NCI-H69 (cell line): Measurements from ENCODE around the gene HSH2D.
A peak's percentile ranks its signal among the peaks of the same experiment; 100 is the strongest.
"Not testable (repeated sequence)": the region's sequence is repeated elsewhere in the genome, so short reads cannot be mapped to it uniquely, and the experiment has no call there.

Experiments used
- DNase-seq: peaks from one replicate; lab custom pipeline; 2025; lab: John Stamatoyannopoulos, UW

HSH2D gene

DNA sequence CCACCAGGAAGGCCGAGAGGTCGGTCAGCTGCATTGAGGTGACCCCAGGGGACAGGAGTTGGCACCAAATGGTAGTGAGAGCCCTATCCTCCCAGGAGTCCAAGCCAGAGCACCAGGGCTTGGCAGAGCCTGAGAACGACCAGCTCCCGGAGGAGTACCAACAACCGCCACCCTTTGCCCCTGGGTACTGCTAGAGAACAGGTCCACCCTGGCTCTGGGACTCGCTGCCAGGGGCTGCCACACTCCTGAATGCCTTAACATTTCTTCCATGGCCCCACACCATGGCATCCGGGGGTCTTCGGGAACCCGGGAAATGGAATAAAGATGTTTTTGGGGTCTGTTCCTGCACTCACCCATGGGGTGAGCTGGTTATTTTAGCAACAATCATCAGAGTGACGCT lies 14.1 kb downstream of the HSH2D start:
- no peak for DNase-seq

DNA sequence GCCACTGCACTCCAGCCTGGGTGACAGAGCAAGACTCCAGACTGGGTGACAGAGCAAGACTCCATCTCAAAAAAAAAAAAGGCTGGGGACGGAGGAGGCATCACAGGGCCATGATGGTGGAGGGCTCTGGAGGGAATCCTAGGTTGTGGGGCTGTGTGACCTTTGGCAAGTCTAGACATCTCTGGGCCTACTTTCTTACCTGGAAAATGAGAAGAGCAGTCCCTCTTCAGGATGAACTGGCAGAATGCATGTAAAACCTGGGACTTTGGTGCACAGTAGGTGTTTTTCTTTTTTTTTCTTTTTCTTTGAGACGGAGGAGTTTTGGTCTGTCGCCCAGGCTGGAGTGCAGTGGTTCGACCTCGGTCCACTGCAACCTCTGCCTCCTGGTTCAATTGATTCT lies 16.2 kb downstream of the HSH2D start:
- DNase-seq = no peak

DNA sequence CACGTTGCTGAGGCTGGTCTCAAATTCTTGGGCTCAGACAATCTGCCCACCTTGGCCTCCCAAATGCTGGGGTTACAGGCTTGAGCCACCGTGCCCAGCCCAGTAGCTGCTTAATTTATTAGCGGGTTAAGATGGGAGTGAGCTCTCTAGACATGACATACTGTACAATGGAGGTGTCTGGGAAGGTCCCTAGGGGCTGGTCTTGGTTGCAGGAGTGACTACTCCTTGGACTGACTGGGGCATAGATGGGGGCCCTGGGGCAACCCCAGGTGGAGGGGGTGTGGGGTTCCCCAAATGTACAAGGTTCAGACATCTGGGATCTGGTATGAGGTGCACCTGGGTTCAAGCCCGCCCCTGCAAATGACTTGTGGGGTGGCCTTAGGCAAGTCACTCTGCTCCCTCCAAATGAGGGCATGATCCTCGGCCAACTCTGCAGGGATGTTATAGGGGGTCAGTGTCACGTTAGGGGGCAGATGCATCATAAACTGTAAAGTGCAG lies 17.0 kb downstream of the HSH2D start:
- DNase-seq = no peak

GRCh38 chr19:16160943-16161560 lies 17.6 kb downstream of the HSH2D start:
- DNase-seq = no peak

DNA sequence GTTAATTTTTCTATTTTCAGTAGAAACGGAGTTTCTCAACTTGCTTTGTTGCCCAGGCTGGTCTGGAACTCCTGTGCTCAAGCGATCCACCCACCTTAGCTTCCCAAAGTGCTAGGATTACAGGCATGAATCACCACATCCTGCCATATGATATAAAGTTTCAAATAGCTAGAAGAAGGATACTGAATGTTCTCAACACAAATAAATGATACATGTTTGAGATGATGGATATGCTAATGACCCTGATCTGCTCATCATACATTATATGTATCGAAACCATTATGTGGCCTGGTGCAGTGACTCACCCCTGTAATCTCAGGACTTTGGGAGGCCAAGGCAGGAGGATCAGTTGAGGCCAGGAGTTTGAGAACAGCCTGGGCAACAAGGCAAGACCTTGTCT lies 18.4 kb downstream of the HSH2D start:
- no peak for DNase-seq

- DNase-seq = no peak
Observed at GRCh38 chr19:16164222-16164890, 20.9 kb downstream of the HSH2D start.

- DNase-seq = no peak
Observed at GRCh38 chr19:16166417-16166816, 22.9 kb downstream of the HSH2D start.

DNA sequence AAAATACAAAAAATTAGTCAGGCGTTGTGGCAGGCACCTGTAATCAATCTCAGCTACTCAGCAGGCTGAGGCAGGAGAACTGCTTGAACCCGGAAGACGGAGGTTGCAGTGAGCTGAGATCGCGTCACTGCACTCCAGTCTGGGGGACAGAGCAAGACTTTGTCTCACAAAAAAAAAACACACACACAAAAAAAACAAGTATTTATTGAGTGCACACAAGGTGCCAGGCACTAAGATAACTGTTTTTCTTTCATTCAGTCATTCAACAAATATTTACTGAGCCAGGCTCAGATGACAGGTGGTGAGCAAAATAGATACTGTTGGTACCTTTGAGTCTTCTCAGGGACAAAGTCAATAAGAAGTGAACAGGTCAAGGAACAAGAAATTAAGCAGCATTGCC lies 23.6 kb downstream of the HSH2D start:
- no peak for DNase-seq

GRCh38 chr19:16168465-16169081 lies 25.1 kb downstream of the HSH2D start:
- DNase-seq = no peak

DNA sequence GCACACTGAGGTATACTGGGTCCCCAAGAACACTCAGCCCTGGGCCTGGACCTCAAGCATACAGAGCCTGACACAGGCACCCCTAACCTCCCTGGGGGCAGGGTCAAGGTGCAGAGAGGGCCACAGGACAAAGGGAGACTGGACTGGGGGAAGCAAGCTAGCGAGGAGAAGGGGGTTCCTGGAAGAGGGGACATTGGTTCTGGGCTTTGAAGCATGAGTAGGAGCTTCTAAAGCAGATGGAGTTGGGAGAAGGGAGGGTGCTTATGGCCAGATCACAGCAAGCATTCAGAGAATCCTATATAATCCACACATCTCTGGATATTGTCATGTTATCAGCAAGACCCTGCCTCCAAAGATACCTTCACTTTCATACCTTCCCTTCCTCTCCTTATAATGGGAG lies 26.6 kb downstream of the HSH2D start:
- no peak for DNase-seq

GRCh38 chr19:16175954-16176353 lies 32.5 kb downstream of the HSH2D start:
- no peak for DNase-seq

GRCh38 chr19:16178866-16179265 lies 35.4 kb downstream of the HSH2D start:
- DNase-seq = not testable (repeated sequence)

DNA sequence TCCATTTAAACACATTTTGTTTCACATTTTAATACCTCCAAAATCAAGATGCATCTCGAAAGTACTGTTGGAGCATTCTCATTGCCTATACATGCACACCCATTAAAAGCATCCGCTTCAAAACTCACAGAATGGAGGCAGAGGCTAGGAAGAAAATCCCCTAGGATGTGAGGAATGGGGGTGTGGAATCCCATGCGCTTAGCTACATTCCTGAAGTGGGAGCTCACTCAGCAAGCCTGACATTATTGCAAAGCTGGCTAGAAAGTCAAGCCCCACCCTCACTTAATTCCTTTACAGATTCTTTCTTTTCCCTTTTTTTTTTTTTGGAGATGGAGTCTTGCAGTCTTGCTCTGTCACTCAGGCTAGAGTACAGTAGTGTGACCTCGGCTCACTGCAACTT lies 37.1 kb downstream of the HSH2D start:
- no peak for DNase-seq

GRCh38 chr19:16184665-16185122 lies 41.2 kb downstream of the HSH2D start:
- no peak for DNase-seq

DNA sequence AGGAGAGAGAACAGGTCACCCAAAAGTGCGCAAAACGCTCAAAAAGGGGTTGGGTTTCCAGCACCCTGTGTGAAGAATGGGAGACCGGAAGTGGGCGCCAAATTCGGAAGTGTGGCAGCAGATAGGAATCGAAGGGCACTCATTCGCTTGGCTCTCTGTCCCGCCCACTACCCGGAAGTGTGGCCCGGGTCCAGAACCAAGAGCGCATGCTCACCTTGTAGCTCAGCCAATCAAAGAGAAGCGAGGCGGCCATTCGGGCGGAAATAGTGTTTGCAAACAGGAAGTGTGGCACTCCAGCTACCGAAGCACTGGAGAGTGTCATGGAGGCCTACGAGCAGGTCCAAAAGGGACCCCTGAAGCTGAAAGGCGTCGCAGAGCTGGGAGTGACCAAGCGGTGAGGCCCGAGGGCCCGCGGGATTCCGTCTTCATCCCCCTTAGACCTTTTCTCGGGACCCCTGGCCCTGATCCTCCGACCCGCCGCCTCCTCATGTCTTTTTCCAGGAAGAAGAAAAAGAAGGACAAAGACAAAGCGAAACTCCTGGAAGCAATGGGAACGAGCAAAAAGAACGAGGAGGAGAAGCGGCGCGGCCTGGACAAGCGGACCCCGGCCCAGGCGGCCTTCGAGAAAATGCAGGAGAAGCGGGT lies 41.8 kb downstream of the HSH2D start, which contains the start of gene FAM32A:
TSS of gene FAM32A (plus strand) at position 288 of the 645 bp plus-strand sequence. CDS start at position 321, 33 bp downstream.
- peak; percentile 99 for DNase-seq

DNA sequence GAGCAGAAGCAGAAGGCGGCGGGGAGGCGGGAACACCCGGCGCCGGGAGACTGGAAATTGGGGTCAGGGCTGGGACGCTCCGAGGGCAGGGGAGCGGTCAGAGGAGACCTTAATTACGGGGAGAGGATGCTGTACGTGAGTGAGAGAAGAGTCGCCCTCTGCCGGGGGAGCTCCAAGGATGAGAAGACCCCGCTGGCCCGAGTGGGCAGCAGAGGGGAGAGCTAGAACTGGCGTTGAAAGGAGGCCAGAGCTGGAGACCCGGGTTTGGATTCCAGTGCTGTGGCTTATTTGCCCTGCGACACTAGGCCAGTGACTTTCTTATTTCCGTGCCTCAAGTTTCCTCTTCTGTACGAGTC lies 42.3 kb downstream of the HSH2D start:
- DNase-seq = peak; percentile 61

DNA sequence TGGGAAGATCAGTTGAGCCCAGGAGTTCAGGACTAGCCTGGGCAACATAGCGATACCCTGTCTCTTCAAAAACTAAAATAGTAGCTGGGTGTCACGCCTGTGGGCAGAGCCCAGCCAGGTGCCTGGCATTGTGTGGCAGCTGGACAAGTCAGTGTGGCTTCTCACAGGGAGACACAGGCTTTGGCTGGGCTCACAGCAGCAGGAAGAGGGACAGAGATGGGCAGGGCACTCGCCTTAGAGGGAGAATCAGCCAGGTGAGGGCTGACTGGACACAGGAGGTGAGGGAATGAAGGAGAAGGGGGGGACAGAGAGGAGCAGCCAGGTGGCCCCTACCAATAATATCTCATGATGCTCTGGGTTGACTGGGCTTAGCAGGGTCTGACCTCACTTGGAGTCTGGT lies 45.0 kb downstream of the HSH2D start:
- no peak for DNase-seq

GRCh38 chr19:16190198-16190597 lies 46.7 kb downstream of the HSH2D start:
- no peak for DNase-seq

GRCh38 chr19:16190736-16191135 lies 47.3 kb downstream of the HSH2D start:
- no peak for DNase-seq

GRCh38 chr19:16191216-16191908 lies 47.9 kb downstream of the HSH2D start:
- no peak for DNase-seq

DNA sequence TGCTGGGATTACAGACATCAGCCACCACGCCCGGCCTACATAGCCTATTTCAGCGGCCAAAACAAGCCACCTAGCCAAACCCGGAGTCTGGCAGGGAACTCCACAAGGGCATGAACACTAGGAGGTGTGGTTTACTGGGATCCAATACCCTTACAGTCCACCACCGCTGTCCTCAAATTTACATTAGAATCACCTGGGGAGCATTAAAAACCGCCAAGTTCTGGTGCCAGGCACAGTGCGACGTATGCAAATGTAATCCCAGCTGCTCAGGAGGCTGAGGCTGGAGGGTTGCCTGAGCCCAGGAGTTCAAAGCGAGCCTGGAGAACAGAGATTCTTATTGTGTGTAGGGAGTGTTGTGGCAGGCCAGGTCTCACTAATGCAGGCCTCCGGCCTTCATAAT lies 50.0 kb downstream of the HSH2D start:
- no peak for DNase-seq

DNA sequence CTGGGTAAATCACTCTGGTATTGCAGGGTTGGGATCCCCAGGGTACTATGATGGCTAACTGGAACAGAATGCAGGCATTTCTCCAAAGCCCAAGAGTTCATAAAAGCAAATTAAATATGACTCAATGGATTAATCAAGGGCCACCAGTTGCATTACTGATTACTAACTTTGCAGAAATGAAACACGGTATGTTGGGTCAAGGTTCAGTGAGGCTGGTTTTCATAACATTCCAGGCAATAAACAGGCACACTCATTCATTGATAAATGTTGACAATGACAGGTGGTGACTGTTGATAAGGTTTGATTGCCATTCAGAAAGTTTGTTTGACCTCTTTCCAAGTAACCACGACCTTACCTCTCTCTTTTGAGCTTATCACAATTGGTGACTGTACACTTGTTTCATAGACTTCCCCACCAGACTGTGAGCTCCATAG lies 53.7 kb downstream of the HSH2D start:
- DNase-seq = no peak
